Measurements from ENCODE around the gene BTBD9.

BTBD9 gene

GRCh38 chr6:38272222-38272621 lies 367.5 kb downstream of the BTBD9 start:
- no peak for DNase-seq

- DNase-seq = no peak
Observed at GRCh38 chr6:38271081-38271480, 368.6 kb downstream of the BTBD9 start.

- DNase-seq = no peak
Observed at GRCh38 chr6:38270367-38270766, 369.4 kb downstream of the BTBD9 start.

- DNase-seq = no peak
Observed at GRCh38 chr6:38269461-38270172, 370.1 kb downstream of the BTBD9 start.

GRCh38 chr6:38268342-38268741 lies 371.4 kb downstream of the BTBD9 start:
- no peak for DNase-seq

- no peak for DNase-seq
Observed at GRCh38 chr6:38266921-38267354, 372.8 kb downstream of the BTBD9 start.

- no peak for DNase-seq
Observed at GRCh38 chr6:38264605-38265004, 375.1 kb downstream of the BTBD9 start.

- DNase-seq = no peak
Observed at GRCh38 chr6:38262609-38263008, 377.1 kb downstream of the BTBD9 start.

- no peak for DNase-seq
Observed at GRCh38 chr6:38262026-38262425, 377.7 kb downstream of the BTBD9 start.

- no peak for DNase-seq
Observed at GRCh38 chr6:38261626-38262025, 378.1 kb downstream of the BTBD9 start.

GRCh38 chr6:38259736-38260135 lies 380.0 kb downstream of the BTBD9 start:
- no peak for DNase-seq

GRCh38 chr6:38248500-38249234 lies 391.1 kb downstream of the BTBD9 start:
- no peak for DNase-seq

- DNase-seq = no peak
Observed at GRCh38 chr6:38245295-38245694, 394.4 kb downstream of the BTBD9 start.

GRCh38 chr6:38244869-38245268 lies 394.9 kb downstream of the BTBD9 start:
- DNase-seq = no peak

GRCh38 chr6:38241200-38241871 lies 398.4 kb downstream of the BTBD9 start:
- no peak for DNase-seq

- DNase-seq = no peak
Observed at GRCh38 chr6:38239719-38240451, 399.8 kb downstream of the BTBD9 start.

- DNase-seq = no peak
Observed at GRCh38 chr6:38236631-38237030, 403.1 kb downstream of the BTBD9 start.

- no peak for DNase-seq
Observed at GRCh38 chr6:38234934-38235682, 404.6 kb downstream of the BTBD9 start.

GRCh38 chr6:38234141-38234540 lies 405.6 kb downstream of the BTBD9 start:
- DNase-seq = no peak

- no peak for DNase-seq
Observed at GRCh38 chr6:38233161-38233791, 406.5 kb downstream of the BTBD9 start.

GRCh38 chr6:38225766-38226165 lies 414.0 kb downstream of the BTBD9 start:
- no peak for DNase-seq

GRCh38 chr6:38221251-38221650 lies 418.5 kb downstream of the BTBD9 start:
- DNase-seq = no peak

All from NCI-H187 (cell line).